Ovary (tissue), 9 donors: Measurements from ENCODE around the gene UGT1A10. TPM values are rescaled to one million over a fixed set of nuclear protein-coding genes. Genes with fewer than 3 reads are reported as not detected.
"Not testable (repeated sequence)": the region's sequence is repeated elsewhere in the genome, so short reads cannot be mapped to it uniquely, and the experiment has no call there.

Experiments used
- DNase-seq, 5 donors: peaks; one replicate each; pipeline ENCODE4 v3.0.0-alpha.2; 2019 to 2020
- H3K27ac ChIP-seq, 2 donors: fragments of 200-600 bp; one replicate each; pipeline versions ENCODE4 v1.5.1 to v1.8.0; 2019 to 2022
- H3K27me3 ChIP-seq: fragments of 200-600 bp; one replicate; pipeline ENCODE4 v1.8.0; 2022
- H3K36me3 ChIP-seq: fragments of 200-600 bp; sonication (generic); one replicate; pipeline ENCODE4 v1.5.1; 2019
- H3K4me1 ChIP-seq: one replicate; pipeline ENCODE4 v1.8.1; 2013; ENCODE audit warnings: mild to moderate bottlenecking, moderate library complexity; ENCODE audit not compliant: insufficient read depth
- H3K4me3 ChIP-seq: fragments of 200-600 bp; sonication (generic); one replicate; pipeline ENCODE4 v1.5.1; 2017
- H3K9me3 ChIP-seq, 2 donors: fragments of 200-600 bp in 1 of 2; sonication (generic) in 1 of 2; one replicate each; pipeline versions ENCODE4 v1.5.1 to v1.8.1; 2013 to 2019; ENCODE audit warnings: mild to moderate bottlenecking in 1 of 2, moderate library complexity in 1 of 2
- CTCF ChIP-seq, 3 donors: fragments of 450-650 bp in 2 of 3; fragments of 200-600 bp in 1 of 3; IDR thresholded peaks; one replicate each; pipeline versions ENCODE4 v1.5.1 to v1.8.0; 2016 to 2022; ENCODE audit warnings: antibody characterized with exemption in 3 of 3, mild to moderate bottlenecking in 1 of 3
- EP300 ChIP-seq: sonication (generic); formaldehyde crosslinking; IDR thresholded peaks from one replicate; pipeline ENCODE4 v1.6.1; 2017; ENCODE audit warnings: antibody characterized with exemption
- POLR2A ChIP-seq: fragments of 450-650 bp; IDR thresholded peaks from one replicate; pipeline ENCODE4 v1.6.1; 2017; ENCODE audit warnings: antibody characterized with exemption, mild to moderate bottlenecking, moderate library complexity
- WGBS, 3 donors: extraction: QIAGEN DNeasy Blood & Tissue Kit in 1 of 3; methylation state at CpG; one replicate each; pipeline versions ENCODE4 v1.1.5 to v1.1.7; 2013 to 2017; 5-methylcytosine and 5-hydroxymethylcytosine counted together
- intact Hi-C, 4 donors: fragments of 100-400 bp; cut with DNase I; formaldehyde crosslinking; loops; one replicate each; pipeline versions ENCODE4 v1.11.0 to v1.15.1; 2022 to 2023
- polyA plus RNA-seq, 2 donors: library from polyadenylated mRNA; stranded (reverse); fragments of 200-250 nt in 1 of 2; fragments of 350-450 nt in 1 of 2; fragmentation: Illumina TruSeq in 1 of 2; extraction: RNeasy Lipid Tissue Mini Kit (QIAGEN cat#74804) in 1 of 2; gene quantifications; one replicate each; pipeline ENCODE4 v1.2.3, GENCODE V29; 2013 to 2014
- total RNA-seq, 7 donors: library from RNA; depleted of rRNA in 2 of 7; stranded (reverse); fragments of >200 nt in 2 of 7; fragmentation: NEBNext Ultra II Directional in 3 of 7; extraction: Animal tissue kit (Norgen Biotek cat#: 25700) in 3 of 7; gene quantifications; one replicate each; pipeline versions ENCODE4 v1.1.0 to v1.2.4, GENCODE V29; 2016 to 2023
- donor health status: DM: no; HTN: no; CAD: no; lungs with moderate emphysema.
- donor health status: DM: no; HTN: no; CAD: no.
- donor health status: Bipolar disorder and iron deficiency.
- donor health status: DM: yes; HTN: yes; CAD: no.
- donor health status: DM: no; HTN: no; CAD: no.
- donor health status: DM: yes; HTN: yes; CAD: no.

The UGT1A10 gene
- total and polyA plus RNA-seq, 9 donors, result not detected

- no peaks in the 10 kb centered on the region for H3K36me3 ChIP-seq
- no peak overlapping the region for H3K27ac ChIP-seq
- 90 to 96% (median 92%) methylated on average over 2 of the region's 2 CpGs for WGBS, 3 donors
- no peak for DNase-seq
- no peaks in the 10 kb centered on the region for H3K27me3 ChIP-seq
- TF ChIP-seq POLR2A (no peak), EP300 (no peak), CTCF (IDR thresholded peaks at IDR 0.05) (no peak)
- H3K9me3 ChIP-seq, result no peaks in the 10 kb centered on the region
- H3K4me1 ChIP-seq, result no peaks in the 10 kb centered on the region
- intact Hi-C loops, result no loop called here
- H3K4me3 ChIP-seq, result no peak overlapping the region
Observed at GRCh38 chr2:233651430-233651829, 15.2 kb downstream of the UGT1A10 start.

GRCh38 chr2:233654501-233654900, 18.3 kb downstream of the UGT1A10 start:
- no peak for DNase-seq
- Histone ChIP-seq H3K9me3 (no peaks in the 10 kb centered on the region), H3K27ac (no peak overlapping the region), H3K4me3 (no peak overlapping the region), H3K27me3 (no peaks in the 10 kb centered on the region), H3K4me1 (no peaks in the 10 kb centered on the region), H3K36me3 (no peaks in the 10 kb centered on the region)
- TF ChIP-seq EP300 (no peak), POLR2A (no peak), CTCF (IDR thresholded peaks at IDR 0.05) (no peak)
- 62 to 72% (median 65%) methylated on average over 6 of the region's 6 CpGs for WGBS, 3 donors
- intact Hi-C loops, result no loop called here

GRCh38 chr2:233655043-233655442, 18.8 kb downstream of the UGT1A10 start:
- H3K4me1 ChIP-seq, result no peaks in the 10 kb centered on the region
- intact Hi-C loops, result no loop called here
- no peak for DNase-seq
- no peaks in the 10 kb centered on the region for H3K9me3 ChIP-seq
- H3K27me3 ChIP-seq, result no peaks in the 10 kb centered on the region
- TF ChIP-seq POLR2A, result no peak
- no peak for TF ChIP-seq CTCF (IDR thresholded peaks at IDR 0.05)
- no peak for TF ChIP-seq EP300
- no peak overlapping the region for H3K27ac ChIP-seq
- H3K36me3 ChIP-seq, result no peaks in the 10 kb centered on the region
- H3K4me3 ChIP-seq, result no peak overlapping the region
- 44 to 59% (median 48%) methylated on average over 1 of the region's 1 CpG for WGBS, 3 donors

- H3K4me3 ChIP-seq, H3K36me3 ChIP-seq, intact Hi-C loops, H3K27me3 ChIP-seq, H3K4me1 ChIP-seq, H3K27ac ChIP-seq, H3K9me3 ChIP-seq, DNase-seq: not testable (repeated sequence)
- WGBS, 3 donors, result 90 to 98% (median 96%) methylated on average over 3 of the region's 3 CpGs
Observed at GRCh38 chr2:233655943-233656342, 19.7 kb downstream of the UGT1A10 start.

- WGBS, 3 donors, result 76 to 87% (median 83%) methylated on average over 10 of the region's 10 CpGs
- no peaks in the 10 kb centered on the region for H3K36me3 ChIP-seq
- intact Hi-C loops, result no loop called here
- H3K9me3 ChIP-seq, result no peaks in the 10 kb centered on the region
- H3K4me1 ChIP-seq, result no peaks in the 10 kb centered on the region
- H3K4me3 ChIP-seq, result no peak overlapping the region
- no peak for TF ChIP-seq EP300
- TF ChIP-seq POLR2A, result no peak
- TF ChIP-seq CTCF (IDR thresholded peaks at IDR 0.05), result no peak
- DNase-seq, result no peak
- no peaks in the 10 kb centered on the region for H3K27me3 ChIP-seq
- no peak overlapping the region for H3K27ac ChIP-seq
Observed at GRCh38 chr2:233656443-233656842, 20.2 kb downstream of the UGT1A10 start.
